Astrocyte (in vitro differentiated cells and primary cell): ENCODE results near the gene HAPLN2. TPM values are rescaled to one million over a fixed set of nuclear protein-coding genes. Genes with fewer than 3 reads are reported as not detected.

Experiments
- DNase-seq: peaks from one replicate; pipeline ENCODE4 v3.0.0-alpha.2; 2010; ENCODE audit warnings: low read depth
- FAIRE-seq: peaks from 2 replicates; lab custom pipeline; 2011; peaks lifted over from hg19 to GRCh38; lab: Jason Lieb, UNC
- H2AFZ ChIP-seq: 2 replicates; pipeline ENCODE4 v1.6.0; 2012; ENCODE audit warnings: low read depth, low read length, inconsistent platforms
- H3K27ac ChIP-seq: 2 replicates; pipeline ENCODE4 v1.5.1; 2011; ENCODE audit warnings: low read depth, low read length, inconsistent platforms
- H3K27me3 ChIP-seq: 2 replicates; pipeline ENCODE4 v1.6.0; 2011; ENCODE audit warnings: low read length, inconsistent platforms; ENCODE audit not compliant: insufficient read depth
- H3K36me3 ChIP-seq: 2 replicates; pipeline ENCODE4 v1.5.1; 2011; ENCODE audit warnings: low read length, inconsistent platforms; ENCODE audit not compliant: insufficient read depth
- H3K4me1 ChIP-seq: 2 replicates; pipeline ENCODE4 v1.5.1; 2011; ENCODE audit warnings: low read length, inconsistent platforms; ENCODE audit not compliant: insufficient read depth
- H3K4me2 ChIP-seq: 2 replicates; pipeline ENCODE4 v1.6.0; 2012; ENCODE audit warnings: low read length, inconsistent platforms
- H3K4me3 ChIP-seq: 2 replicates; pipeline ENCODE4 v1.5.1; 2011; ENCODE audit warnings: low read depth, mild to moderate bottlenecking, low read length, inconsistent platforms; ENCODE audit not compliant: insufficient read depth
- H3K79me2 ChIP-seq: 2 replicates; pipeline ENCODE4 v1.6.0; 2012; ENCODE audit warnings: mild to moderate bottlenecking, low read length, inconsistent platforms; ENCODE audit not compliant: insufficient read depth
- H3K9ac ChIP-seq: 2 replicates; pipeline ENCODE4 v1.6.0; 2012; ENCODE audit warnings: mild to moderate bottlenecking, low read length, inconsistent platforms
- H3K9me3 ChIP-seq: 2 replicates; pipeline ENCODE4 v1.5.1; 2012; ENCODE audit warnings: low read depth, mild to moderate bottlenecking, low read length, inconsistent platforms; ENCODE audit not compliant: insufficient read depth
- H4K20me1 ChIP-seq: 2 replicates; pipeline ENCODE4 v1.6.0; 2012; ENCODE audit warnings: low read length, inconsistent platforms; ENCODE audit not compliant: insufficient read depth
- H3K27ac Mint-ChIP-seq: one replicate; pipeline ENCODE4 v1.8.0; 2021; ENCODE audit warnings: mild to moderate bottlenecking, mixed read lengths; ENCODE audit not compliant: unreplicated experiment
- H3K27me3 Mint-ChIP-seq: one replicate; pipeline ENCODE4 v1.8.0; 2021; ENCODE audit warnings: low read depth, mixed read lengths; ENCODE audit not compliant: unreplicated experiment
- H3K36me3 Mint-ChIP-seq: one replicate; pipeline ENCODE4 v1.8.0; 2021; ENCODE audit warnings: low read depth, mixed read lengths; ENCODE audit not compliant: unreplicated experiment
- H3K4me1 Mint-ChIP-seq: one replicate; pipeline ENCODE4 v1.8.0; 2021; ENCODE audit warnings: low read depth, mixed read lengths; ENCODE audit not compliant: unreplicated experiment
- H3K4me3 Mint-ChIP-seq: one replicate; pipeline ENCODE4 v1.8.0; 2021; ENCODE audit warnings: mild to moderate bottlenecking, moderate library complexity, mixed read lengths; ENCODE audit not compliant: unreplicated experiment
- H3K9me3 Mint-ChIP-seq: one replicate; pipeline ENCODE4 v1.8.0; 2021; ENCODE audit warnings: mild to moderate bottlenecking, mixed read lengths; ENCODE audit not compliant: unreplicated experiment
- CTCF ChIP-seq: IDR thresholded peaks from 2 replicates; pipeline ENCODE4 v1.5.1; 2011; ENCODE audit warnings: low read depth, mild to moderate bottlenecking, inconsistent platforms, low read length, moderate library complexity; ENCODE audit not compliant: insufficient read depth
- EZH2 ChIP-seq: IDR thresholded peaks from 2 replicates; pipeline ENCODE4 v1.6.1; 2012; ENCODE audit warnings: mild to moderate bottlenecking, low read length, inconsistent platforms; ENCODE audit not compliant: insufficient read depth
- total RNA-seq: library from RNA; stranded (reverse); gene quantifications from 2 replicates; pipeline ENCODE4 v1.2.1, GENCODE V29; 2021

HAPLN2 gene
- total RNA-seq, 1 donor from 2014 or later = not detected

DNA sequence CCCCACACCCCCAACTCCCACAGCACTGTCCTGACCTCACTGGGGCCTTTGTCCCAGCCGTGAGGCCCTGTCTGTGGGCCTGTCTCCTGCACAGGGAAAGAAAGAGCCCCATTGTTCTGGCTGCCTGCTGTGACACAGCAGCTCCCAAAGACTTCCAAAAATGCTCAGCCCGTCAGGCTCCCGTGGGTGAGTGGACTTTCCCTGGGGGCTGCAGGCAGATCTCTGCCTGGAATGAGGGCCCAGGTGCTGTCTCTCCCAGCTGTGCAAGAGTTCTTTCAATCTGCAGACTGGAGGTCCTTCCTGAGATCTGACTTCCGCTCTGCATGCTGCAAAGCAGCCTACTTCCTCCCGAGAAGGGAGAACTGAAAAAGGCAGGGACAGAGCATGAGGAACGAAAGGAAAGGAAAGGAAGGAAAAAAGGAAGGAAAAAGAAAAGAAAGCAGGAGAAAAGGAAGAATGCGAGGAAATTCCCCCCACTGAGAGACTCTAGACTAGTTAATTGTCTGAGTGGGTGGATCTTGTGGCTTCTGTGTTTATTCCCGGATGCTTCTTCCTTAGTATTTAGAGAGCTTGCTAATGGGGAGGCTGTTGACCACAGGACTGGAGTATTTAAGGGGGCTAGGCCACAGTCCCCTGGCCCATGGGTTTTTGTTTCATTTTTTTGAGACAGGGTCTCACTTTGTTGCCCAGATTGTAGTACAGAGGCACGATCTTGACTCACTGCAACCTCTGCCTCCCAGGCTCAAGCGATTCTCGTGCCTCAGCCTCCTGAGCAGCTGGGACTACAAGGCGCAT lies 43.0 kb downstream of the HAPLN2 start:
- TF ChIP-seq EZH2 = no peak
- no peak for TF ChIP-seq CTCF
- peak overlapping the region; percentile 88 for H3K27ac Mint-ChIP-seq
- H3K4me1 Mint-ChIP-seq = peaks cover 74% of the 10 kb centered on the region
- H4K20me1 ChIP-seq = no peaks in the 10 kb centered on the region
- peaks cover 69% of the 10 kb centered on the region for H3K4me1 ChIP-seq
- peak overlapping the region; percentile 57 for H3K4me2 ChIP-seq
- no peak for FAIRE-seq
- H3K36me3 Mint-ChIP-seq = peaks cover 1% of the 10 kb centered on the region
- DNase-seq = peak; percentile 60
- H3K9me3 Mint-ChIP-seq = no peaks in the 10 kb centered on the region
- H3K27me3 Mint-ChIP-seq = peaks cover 2% of the 10 kb centered on the region
- no peak overlapping the region for H3K4me3 Mint-ChIP-seq
- H3K27ac ChIP-seq = peak overlapping the region; percentile 84
- H3K27me3 ChIP-seq = no peaks in the 10 kb centered on the region
- peak overlapping the region; percentile 28 for H2AFZ ChIP-seq
- H3K9me3 ChIP-seq = no peaks in the 10 kb centered on the region
- H3K36me3 ChIP-seq = no peaks in the 10 kb centered on the region
- peak overlapping the region; percentile 74 for H3K9ac ChIP-seq
- no peak overlapping the region for H3K4me3 ChIP-seq
- H3K79me2 ChIP-seq = no peaks in the 10 kb centered on the region

DNA sequence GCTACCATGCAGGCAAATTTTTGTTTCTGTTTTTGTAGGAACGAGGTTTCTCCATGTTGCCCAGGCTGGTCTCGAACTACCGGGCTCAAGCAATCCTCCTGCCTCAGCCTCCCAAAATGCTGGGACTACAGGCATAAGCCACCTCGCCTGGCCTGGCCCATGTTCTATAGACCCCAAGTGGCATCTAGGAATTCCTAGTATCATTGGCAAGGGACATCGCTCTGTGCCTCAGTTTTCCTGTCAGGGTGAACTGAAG lies 43.5 kb downstream of the HAPLN2 start:
- Histone ChIP-seq H3K4me3 (no peak overlapping the region), H3K36me3 (no peaks in the 10 kb centered on the region), H3K27me3 (no peaks in the 10 kb centered on the region), H3K79me2 (no peaks in the 10 kb centered on the region), H3K9ac (peak overlapping the region; percentile 74), H3K9me3 (no peaks in the 10 kb centered on the region), H3K4me1 (peaks cover 67% of the 10 kb centered on the region), H4K20me1 (no peaks in the 10 kb centered on the region), H3K27ac (peak overlapping the region; percentile 84), H2AFZ (no peak overlapping the region), H3K4me2 (peak overlapping the region; percentile 57)
- Mint-ChIP-seq H3K36me3 (peaks cover 1% of the 10 kb centered on the region), H3K4me3 (no peak overlapping the region), H3K4me1 (peaks cover 74% of the 10 kb centered on the region), H3K27me3 (no peaks in the 10 kb centered on the region), H3K9me3 (no peaks in the 10 kb centered on the region), H3K27ac (peak overlapping the region; percentile 88)
- TF ChIP-seq CTCF = no peak
- no peak for TF ChIP-seq EZH2
- FAIRE-seq = no peak
- DNase-seq = no peak

DNA sequence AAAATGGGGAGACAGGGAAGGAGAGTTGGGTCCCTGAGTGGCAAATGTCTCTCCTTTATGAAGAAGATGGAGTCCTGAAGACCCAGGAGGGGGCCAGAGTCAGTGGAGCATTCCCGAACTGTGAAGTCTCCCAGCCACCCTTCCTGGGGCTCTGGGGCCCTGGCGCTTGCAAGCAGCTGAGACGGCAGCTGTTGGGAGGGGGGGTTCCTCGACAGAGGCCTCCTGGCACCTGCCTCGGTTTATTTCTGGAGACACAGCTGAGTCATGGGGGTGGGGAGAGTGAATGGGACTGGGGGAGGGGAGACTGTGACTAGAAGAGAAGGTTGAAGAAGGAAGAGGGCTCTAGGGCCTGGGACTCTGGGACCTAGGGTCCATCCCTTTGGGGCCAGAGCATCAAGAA lies 44.0 kb downstream of the HAPLN2 start:
- FAIRE-seq (no peak), DNase-seq (peak; percentile 61)
- TF ChIP-seq CTCF (no peak), EZH2 (no peak)
- Histone ChIP-seq H3K27ac (peak overlapping the region; percentile 84), H3K4me2 (peak overlapping the region; percentile 57), H4K20me1 (no peaks in the 10 kb centered on the region), H3K79me2 (no peaks in the 10 kb centered on the region), H3K27me3 (no peaks in the 10 kb centered on the region), H2AFZ (no peak overlapping the region), H3K9ac (peak overlapping the region; percentile 74), H3K9me3 (no peaks in the 10 kb centered on the region), H3K4me1 (peaks cover 70% of the 10 kb centered on the region), H3K36me3 (no peaks in the 10 kb centered on the region), H3K4me3 (no peak overlapping the region)
- Mint-ChIP-seq H3K9me3 (no peaks in the 10 kb centered on the region), H3K4me3 (peak overlapping the region; percentile 9), H3K36me3 (peaks cover 1% of the 10 kb centered on the region), H3K27me3 (no peaks in the 10 kb centered on the region), H3K27ac (peak overlapping the region; percentile 88), H3K4me1 (peaks cover 78% of the 10 kb centered on the region)
